NB4 (cell line): ENCODE measurements around the gene DPYD.

ENCODE experiments used
- DNase-seq: peaks from one replicate; pipeline ENCODE4 v3.0.0; 2010; ENCODE audit warnings: low read depth
- H3K4me3 ChIP-seq: one replicate; pipeline ENCODE4 v1.5.1; 2011; ENCODE audit warnings: mild to moderate bottlenecking, low read depth, low read length, moderate library complexity
- CTCF ChIP-seq: IDR thresholded peaks from one replicate; pipeline ENCODE4 v1.5.1; 2012; ENCODE audit warnings: low read depth, low read length
- MAX ChIP-seq: IDR thresholded peaks from 2 replicates; pipeline ENCODE4 v1.6.1; 2011; ENCODE audit warnings: low read depth, low read length
- MYC ChIP-seq: IDR thresholded peaks from 2 replicates; pipeline ENCODE4 v1.6.1; 2011; ENCODE audit warnings: low read depth, low read length
- POLR2A ChIP-seq: IDR thresholded peaks from 2 replicates; pipeline ENCODE4 v1.6.1; 2011; ENCODE audit warnings: mild to moderate bottlenecking; ENCODE audit not compliant: insufficient read length; ENCODE audit errors: extremely low read depth

The DPYD gene

GRCh38 chr1:97745912-97746311, 174.9 kb downstream of the DPYD start:
- H3K4me3 ChIP-seq = no peak overlapping the region
- no peak for DNase-seq
- TF ChIP-seq CTCF = no peak
- TF ChIP-seq MYC = no peak
- no peak for TF ChIP-seq POLR2A
- TF ChIP-seq MAX = no peak

GRCh38 chr1:97744977-97745376, 175.9 kb downstream of the DPYD start:
- TF ChIP-seq CTCF (no peak), MAX (no peak), POLR2A (no peak), MYC (no peak)
- no peak overlapping the region for H3K4me3 ChIP-seq
- DNase-seq = no peak

GRCh38 chr1:97743129-97743528, 177.7 kb downstream of the DPYD start:
- DNase-seq = no peak
- H3K4me3 ChIP-seq = no peak overlapping the region
- TF ChIP-seq POLR2A = no peak
- no peak for TF ChIP-seq MAX
- TF ChIP-seq CTCF = no peak
- TF ChIP-seq MYC = no peak

GRCh38 chr1:97740891-97741290, 179.9 kb downstream of the DPYD start:
- TF ChIP-seq MAX (no peak), CTCF (no peak), POLR2A (no peak), MYC (no peak)
- H3K4me3 ChIP-seq = no peak overlapping the region
- DNase-seq = no peak

- DNase-seq = no peak
- no peak overlapping the region for H3K4me3 ChIP-seq
- TF ChIP-seq CTCF (no peak), POLR2A (no peak), MYC (no peak)
Observed at GRCh38 chr1:97739596-97740103, 181.2 kb downstream of the DPYD start.

- DNase-seq = no peak
- TF ChIP-seq MAX = no peak
- TF ChIP-seq MYC = no peak
- no peak for TF ChIP-seq POLR2A
- TF ChIP-seq CTCF = no peak
Observed at GRCh38 chr1:97738270-97738669, 182.6 kb downstream of the DPYD start.

More at GRCh38 chr1:97738270-97738669, 182.6 kb downstream of the DPYD start:
- no peak overlapping the region for H3K4me3 ChIP-seq
